Caco-2 (cell line): ENCODE measurements around the gene CMTR1. TPM values are rescaled to one million over a fixed set of nuclear protein-coding genes. Genes with fewer than 3 reads are reported as not detected.

ENCODE experiments used
- BruUV-seq: library from RNA; stranded (reverse); fragments of 400-500 nt; replicated peaks from 2 replicates; lab custom pipeline; 2021; lab: Mats Ljungman, UMichigan
- CTCF ChIA-PET: fragments of 300-600 bp; sonication (Branson Sonifier 250); formaldehyde crosslinking; loops from one replicate; lab custom pipeline; 2022; ENCODE audit warnings: antibody characterized with exemption; lab: Charles Lee
- POLR2A ChIA-PET: fragments of 300-600 bp; sonication (Branson Sonifier 250); formaldehyde crosslinking; loops from one replicate; lab custom pipeline; 2022; ENCODE audit warnings: antibody characterized with exemption; lab: Charles Lee
- DNase-seq, 2 experiments: peaks; one replicate each; pipeline versions ENCODE4 v3.0.0 to v3.0.0-alpha.2; 2020 to 2022
- H3K27me3 ChIP-seq: replicated peaks from 2 replicates; pipeline ENCODE4 v1.6.0; 2011; ENCODE audit warnings: low read length; ENCODE audit not compliant: control insufficient read depth, insufficient read depth
- H3K36me3 ChIP-seq: 2 replicates; pipeline ENCODE4 v1.5.1; 2011; ENCODE audit warnings: low read length; ENCODE audit not compliant: control insufficient read depth, insufficient read depth
- H3K4me1 ChIP-seq: fragments of 250-450 bp; sonication (Bioruptor Pico); 2 replicates; pipeline ENCODE4 v1.5.1; 2020; ENCODE audit warnings: mild to moderate bottlenecking
- H3K4me3 ChIP-seq: 2 replicates; pipeline ENCODE4 v1.5.1; 2011; ENCODE audit warnings: low read depth, mild to moderate bottlenecking, control low read depth, low read length
- H3K9me3 ChIP-seq: fragments of 250-450 bp; sonication (Bioruptor Pico); 2 replicates; pipeline ENCODE4 v1.5.1; 2020; ENCODE audit warnings: mild to moderate bottlenecking, moderate library complexity
- H3K27ac Mint-ChIP-seq: one replicate; pipeline ENCODE4 v1.8.0; 2022; ENCODE audit warnings: mixed read lengths; ENCODE audit not compliant: unreplicated experiment
- H3K27me3 Mint-ChIP-seq: one replicate; pipeline ENCODE4 v1.8.0; 2022; ENCODE audit warnings: mixed read lengths; ENCODE audit not compliant: insufficient read depth, unreplicated experiment
- H3K36me3 Mint-ChIP-seq: one replicate; pipeline ENCODE4 v1.8.0; 2022; ENCODE audit warnings: mild to moderate bottlenecking, mixed read lengths; ENCODE audit not compliant: insufficient read depth, unreplicated experiment
- H3K4me1 Mint-ChIP-seq: one replicate; pipeline ENCODE4 v1.8.0; 2022; ENCODE audit warnings: low read depth, mixed read lengths; ENCODE audit not compliant: unreplicated experiment
- H3K4me3 Mint-ChIP-seq: one replicate; pipeline ENCODE4 v1.8.0; 2022; ENCODE audit warnings: mild to moderate bottlenecking, moderate library complexity, mixed read lengths; ENCODE audit not compliant: unreplicated experiment
- H3K9me3 Mint-ChIP-seq: one replicate; pipeline ENCODE4 v1.8.0; 2022; ENCODE audit warnings: mixed read lengths; ENCODE audit not compliant: unreplicated experiment
- intact Hi-C: fragments of 100-400 bp; cut with micrococcal nuclease; formaldehyde crosslinking; loops from one replicate; pipeline ENCODE4 v1.10.0; 2022; ENCODE audit not compliant: unreplicated experiment
- total RNA-seq: library from RNA; stranded (reverse); gene quantifications from 2 replicates; pipeline ENCODE4 v1.2.3, GENCODE V29; 2022
- TF ChIP-seq, protein P1 (sequence below), 2 experiments: fragments of 200-600 bp in 1 of 2; IDR thresholded peaks; 1 replicate in 1 of 2; 2 replicates in 1 of 2; pipeline versions ENCODE4 v1.5.1 to v1.8.0; 2011 to 2022; ENCODE audit warnings: antibody characterized with exemption in 1 of 2, control low read depth in 1 of 2, inconsistent platforms in 1 of 2, low read depth in 1 of 2, low read length in 1 of 2, mild to moderate bottlenecking in 1 of 2, moderate library complexity in 1 of 2; ENCODE audit not compliant: insufficient read depth in 1 of 2, severe bottlenecking in 1 of 2, unreplicated experiment in 1 of 2

Gene CMTR1
- total RNA-seq, 1 experiment from 2014 or later, result 40.8 TPM

DNA sequence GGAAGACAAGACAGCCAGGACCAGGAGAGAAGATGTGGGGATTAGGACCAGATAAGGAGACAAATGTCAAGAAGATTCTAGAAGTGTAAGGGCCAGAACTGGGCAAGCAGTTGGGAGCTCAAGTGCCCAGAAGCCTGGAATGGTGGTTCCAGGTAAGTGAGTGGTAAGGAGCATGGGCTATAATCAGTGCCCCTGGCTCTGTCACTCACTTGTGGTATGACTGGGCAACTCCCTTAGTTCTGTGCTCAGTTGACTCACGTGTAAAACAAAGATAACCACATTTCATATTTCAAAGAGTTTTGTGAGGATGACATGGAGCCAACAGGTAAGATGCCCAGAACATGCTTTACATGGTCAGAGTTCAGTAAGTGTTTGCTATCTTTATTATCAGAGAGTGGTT is 55.5 kb downstream of the CMTR1 start:
- no peaks in the 10 kb centered on the region for H3K27me3 Mint-ChIP-seq
- peaks cover 8% of the 10 kb centered on the region for H3K36me3 Mint-ChIP-seq
- no peaks in the 10 kb centered on the region for H3K9me3 ChIP-seq
- BruUV-seq, result no TSS peak
- no peaks in the 10 kb centered on the region for H3K9me3 Mint-ChIP-seq
- ChIA-PET CTCF (interaction anchor here (0.6 kb wide), 1 partner anchor 163 kb away, joined by 4 read pairs; no protein-coding TSS in a partner anchor), POLR2A (no interaction called here)
- H3K4me3 Mint-ChIP-seq, result no peak overlapping the region
- intact Hi-C loops, result no loop called here
- no peak for DNase-seq
- TF ChIP-seq, protein P1, sequence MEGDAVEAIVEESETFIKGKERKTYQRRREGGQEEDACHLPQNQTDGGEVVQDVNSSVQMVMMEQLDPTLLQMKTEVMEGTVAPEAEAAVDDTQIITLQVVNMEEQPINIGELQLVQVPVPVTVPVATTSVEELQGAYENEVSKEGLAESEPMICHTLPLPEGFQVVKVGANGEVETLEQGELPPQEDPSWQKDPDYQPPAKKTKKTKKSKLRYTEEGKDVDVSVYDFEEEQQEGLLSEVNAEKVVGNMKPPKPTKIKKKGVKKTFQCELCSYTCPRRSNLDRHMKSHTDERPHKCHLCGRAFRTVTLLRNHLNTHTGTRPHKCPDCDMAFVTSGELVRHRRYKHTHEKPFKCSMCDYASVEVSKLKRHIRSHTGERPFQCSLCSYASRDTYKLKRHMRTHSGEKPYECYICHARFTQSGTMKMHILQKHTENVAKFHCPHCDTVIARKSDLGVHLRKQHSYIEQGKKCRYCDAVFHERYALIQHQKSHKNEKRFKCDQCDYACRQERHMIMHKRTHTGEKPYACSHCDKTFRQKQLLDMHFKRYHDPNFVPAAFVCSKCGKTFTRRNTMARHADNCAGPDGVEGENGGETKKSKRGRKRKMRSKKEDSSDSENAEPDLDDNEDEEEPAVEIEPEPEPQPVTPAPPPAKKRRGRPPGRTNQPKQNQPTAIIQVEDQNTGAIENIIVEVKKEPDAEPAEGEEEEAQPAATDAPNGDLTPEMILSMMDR (IDR thresholded peaks at IDR 0.05; ENCODE audit: insufficient read depth in 1 of 2, low read depth in 1 of 2, low read length in 1 of 2, severe bottlenecking in 1 of 2, unreplicated experiment in 1 of 2), result no peak
- H3K4me1 Mint-ChIP-seq, result no peaks in the 10 kb centered on the region
- no peaks in the 10 kb centered on the region for H3K36me3 ChIP-seq
- no peaks in the 10 kb centered on the region for H3K4me1 ChIP-seq
- H3K27me3 ChIP-seq, result no peaks in the 10 kb centered on the region
- H3K27ac Mint-ChIP-seq, result no peak overlapping the region
- H3K4me3 ChIP-seq, result no peak overlapping the region

- Histone ChIP-seq H3K27me3 (no peaks in the 10 kb centered on the region), H3K4me3 (no peak overlapping the region), H3K4me1 (no peaks in the 10 kb centered on the region), H3K9me3 (no peaks in the 10 kb centered on the region), H3K36me3 (no peaks in the 10 kb centered on the region)
- TF ChIP-seq, protein P1 (IDR thresholded peaks at IDR 0.05; ENCODE audit: insufficient read depth in 1 of 2, low read depth in 1 of 2, low read length in 1 of 2, severe bottlenecking in 1 of 2, unreplicated experiment in 1 of 2), result no peak
- peaks cover 8% of the 10 kb centered on the region for H3K36me3 Mint-ChIP-seq
- intact Hi-C loops, result no loop called here
- no peak for DNase-seq
- no TSS peak for BruUV-seq
- H3K27ac Mint-ChIP-seq, result no peak overlapping the region
- H3K4me3 Mint-ChIP-seq, result no peak overlapping the region
- H3K4me1 Mint-ChIP-seq, result no peaks in the 10 kb centered on the region
- H3K9me3 Mint-ChIP-seq, result no peaks in the 10 kb centered on the region
- no peaks in the 10 kb centered on the region for H3K27me3 Mint-ChIP-seq
- ChIA-PET CTCF (no interaction called here), POLR2A (no interaction called here)
These were observed 56.8 kb downstream of the CMTR1 start for GRCh38 chr6:37489697-37490336.

- DNase-seq, result no peak
- Mint-ChIP-seq H3K4me1 (no peaks in the 10 kb centered on the region), H3K27me3 (no peaks in the 10 kb centered on the region), H3K36me3 (peaks cover 8% of the 10 kb centered on the region), H3K4me3 (no peak overlapping the region), H3K9me3 (no peaks in the 10 kb centered on the region), H3K27ac (no peak overlapping the region)
- no peak overlapping the region for H3K4me3 ChIP-seq
- H3K9me3 ChIP-seq, result no peaks in the 10 kb centered on the region
- intact Hi-C loops, result no loop called here
- BruUV-seq, result no TSS peak
- H3K27me3 ChIP-seq, result no peaks in the 10 kb centered on the region
- TF ChIP-seq, protein P1 (IDR thresholded peaks at IDR 0.05; ENCODE audit: insufficient read depth in 1 of 2, low read depth in 1 of 2, low read length in 1 of 2, severe bottlenecking in 1 of 2, unreplicated experiment in 1 of 2), result no peak
- H3K4me1 ChIP-seq, result no peaks in the 10 kb centered on the region
- POLR2A ChIA-PET, result no interaction called here
- CTCF ChIA-PET, result no interaction called here
- no peaks in the 10 kb centered on the region; the same call in 1 of the 2 replicates for H3K36me3 ChIP-seq
These were observed 57.6 kb downstream of the CMTR1 start for GRCh38 chr6:37490536-37491170.
